Trophoblast cell (in vitro differentiated cells and primary cell): ENCODE results near the gene ZFHX3.

Experiments
- DNase-seq, 2 donors: peaks; one replicate each; pipeline ENCODE4 v3.0.0-alpha.2; 2016
- H2AFZ ChIP-seq: 2 replicates; pipeline ENCODE4 v1.6.1; 2013; ENCODE audit warnings: low read length, moderate library complexity, mild to moderate bottlenecking; ENCODE audit not compliant: insufficient read depth, poor library complexity
- H2AK5ac ChIP-seq: 2 replicates; pipeline ENCODE4 v1.6.1; 2013; ENCODE audit warnings: mild to moderate bottlenecking, low read length
- H2BK120ac ChIP-seq: 2 replicates; pipeline ENCODE4 v1.6.1; 2013; ENCODE audit warnings: low read length, mild to moderate bottlenecking, moderate library complexity; ENCODE audit not compliant: insufficient read depth, poor library complexity
- H2BK12ac ChIP-seq: 2 replicates; pipeline ENCODE4 v1.6.1; 2013; ENCODE audit warnings: mild to moderate bottlenecking, low read length, moderate library complexity
- H2BK5ac ChIP-seq: 2 replicates; pipeline ENCODE4 v1.6.1; 2013; ENCODE audit warnings: low read length, low read depth, moderate library complexity, mild to moderate bottlenecking; ENCODE audit not compliant: poor library complexity
- H3K14ac ChIP-seq: 2 replicates; pipeline ENCODE4 v1.6.1; 2013; ENCODE audit warnings: mild to moderate bottlenecking, low read length
- H3K18ac ChIP-seq: 2 replicates; pipeline ENCODE4 v1.6.1; 2013; ENCODE audit warnings: mild to moderate bottlenecking, low read length
- H3K23ac ChIP-seq: 2 replicates; pipeline ENCODE4 v1.6.1; 2013; ENCODE audit warnings: low read length
- H3K27ac ChIP-seq: 2 replicates; pipeline ENCODE4 v1.5.1; 2013; ENCODE audit warnings: low read depth, mild to moderate bottlenecking, inconsistent platforms, low read length, moderate library complexity
- H3K27me3 ChIP-seq: 2 replicates; pipeline ENCODE4 v1.6.1; 2013; ENCODE audit warnings: inconsistent platforms, mild to moderate bottlenecking, low read length, moderate library complexity; ENCODE audit not compliant: insufficient read depth
- H3K36me3 ChIP-seq, 2 experiments: 1 replicate in 1 of 2; 2 replicates in 1 of 2; pipeline ENCODE4 v1.6.1; 2013; ENCODE audit warnings: low read length in 2 of 2, mild to moderate bottlenecking in 2 of 2, moderate library complexity in 1 of 2; ENCODE audit not compliant: insufficient read depth in 2 of 2, control insufficient read depth in 1 of 2
- H3K4ac ChIP-seq: 2 replicates; pipeline ENCODE4 v1.6.1; 2013; ENCODE audit warnings: low read depth, mild to moderate bottlenecking, low read length, moderate library complexity
- H3K4me1 ChIP-seq, 2 experiments: 1 replicate in 1 of 2; 2 replicates in 1 of 2; pipeline ENCODE4 v1.6.1; 2013; ENCODE audit warnings: low read length in 2 of 2, mild to moderate bottlenecking in 2 of 2, moderate library complexity in 1 of 2; ENCODE audit not compliant: insufficient read depth in 2 of 2, control insufficient read depth in 1 of 2
- H3K4me2 ChIP-seq: 2 replicates; pipeline ENCODE4 v1.6.1; 2013; ENCODE audit warnings: inconsistent platforms, mild to moderate bottlenecking, low read length, moderate library complexity
- H3K4me3 ChIP-seq: 2 replicates; pipeline ENCODE4 v1.5.1; 2013; ENCODE audit warnings: mild to moderate bottlenecking, low read depth, low read length, inconsistent platforms
- H3K79me1 ChIP-seq: one replicate; pipeline ENCODE4 v1.6.1; 2013; ENCODE audit warnings: low read length
- H3K79me2 ChIP-seq: 2 replicates; pipeline ENCODE4 v1.6.1; 2013; ENCODE audit warnings: low read length, mild to moderate bottlenecking; ENCODE audit not compliant: control insufficient read depth, insufficient read depth, poor library complexity
- H3K9ac ChIP-seq: 2 replicates; pipeline ENCODE4 v1.6.1; 2013; ENCODE audit warnings: mild to moderate bottlenecking, low read length
- H3K9me3 ChIP-seq: 2 replicates; pipeline ENCODE4 v1.6.1; 2013; ENCODE audit warnings: low read depth, mild to moderate bottlenecking, control low read depth, inconsistent platforms, low read length; ENCODE audit not compliant: insufficient read depth
- H4K12ac ChIP-seq: 2 replicates; pipeline ENCODE4 v1.6.1; 2013; ENCODE audit warnings: low read depth, mild to moderate bottlenecking, low read length, moderate library complexity
- H4K8ac ChIP-seq: 2 replicates; pipeline ENCODE4 v1.6.1; 2013; ENCODE audit warnings: low read depth, mild to moderate bottlenecking, low read length, moderate library complexity
- H4K91ac ChIP-seq: one replicate; pipeline ENCODE4 v1.6.1; 2013; ENCODE audit warnings: low read depth, mild to moderate bottlenecking, low read length, moderate library complexity
- WGBS: extraction: QIAGEN DNeasy Blood & Tissue Kit; methylation state at CpG from one replicate; pipeline ENCODE4 v1.1.7; 2013; ENCODE audit warnings: missing lambda C conversion rate; ENCODE audit not compliant: insufficient read length, insufficient coverage; ENCODE audit errors: extremely low coverage; 5-methylcytosine and 5-hydroxymethylcytosine counted together

The ZFHX3 gene

DNA sequence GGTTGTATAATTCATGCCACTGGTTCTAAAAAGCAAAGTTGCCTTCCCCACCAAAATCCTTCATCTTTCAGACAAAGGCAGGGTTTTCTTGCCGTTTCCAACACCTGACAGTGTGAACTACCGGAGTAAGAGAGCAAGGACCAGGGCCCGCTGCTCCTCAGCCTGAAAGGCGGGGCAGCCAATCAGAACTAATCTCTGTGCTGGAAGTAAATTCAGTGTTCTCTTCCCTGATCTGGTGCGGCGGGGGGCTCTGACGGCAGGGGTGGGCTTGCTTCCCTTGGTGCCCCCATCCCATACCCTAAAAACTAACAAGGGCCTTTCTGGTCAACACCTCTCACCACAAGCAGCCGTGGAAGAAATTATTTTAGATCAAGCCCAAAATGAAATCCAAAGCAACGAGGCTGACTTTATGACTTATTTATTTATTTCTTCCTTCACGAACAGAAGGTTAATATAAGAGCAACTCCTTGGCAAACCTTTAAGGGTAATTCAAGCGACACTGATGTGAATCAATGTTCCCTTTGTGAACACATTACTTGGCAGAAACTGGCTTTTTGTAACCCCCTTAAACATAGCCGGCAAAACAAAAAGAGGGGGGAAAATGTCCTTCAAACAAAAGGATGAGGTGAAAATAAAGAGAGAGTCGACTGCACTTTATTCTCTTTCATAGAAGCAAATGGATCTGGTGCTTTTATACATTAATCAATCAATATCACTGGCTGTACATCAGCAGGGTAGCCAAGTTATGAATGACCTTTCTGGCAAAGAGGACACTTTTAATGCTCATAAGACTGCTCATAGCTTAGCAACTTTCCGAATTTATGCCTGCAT, 189.9 kb downstream of the ZFHX3 start:
- H4K91ac ChIP-seq: no peak overlapping the region

DNA sequence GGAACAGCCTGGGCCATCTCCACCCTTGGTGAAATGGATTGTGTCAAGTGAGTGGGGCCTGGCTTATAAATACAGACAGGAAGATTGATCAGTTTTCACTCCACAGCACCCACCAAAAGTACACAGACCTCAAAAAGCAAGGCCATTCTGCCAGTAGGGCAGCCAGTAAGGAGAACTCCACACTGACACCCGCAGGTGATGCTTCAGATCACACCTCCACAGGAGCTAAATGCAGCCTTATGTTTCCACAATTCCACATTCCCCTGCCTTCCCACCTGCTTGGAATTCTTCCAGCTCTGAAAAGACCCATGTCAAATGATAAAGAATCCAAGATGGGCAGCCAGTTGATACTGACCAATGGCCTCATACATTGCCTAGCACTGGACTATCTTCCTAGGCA, 191.1 kb downstream of the ZFHX3 start:
- Histone ChIP-seq H4K91ac (no peak overlapping the region), H2BK12ac (no peak overlapping the region), H3K36me3 (no peaks in the 10 kb centered on the region), H3K4me1 (peaks cover 13 to 15% of the 10 kb centered on the region in 2 experiments), H3K79me1 (peaks cover 6% of the 10 kb centered on the region), H3K14ac (no peak overlapping the region), H2BK5ac (no peak overlapping the region), H3K4me2 (no peak overlapping the region), H3K4me3 (no peak overlapping the region), H2AK5ac (no peak overlapping the region), H3K27ac (no peak overlapping the region), H3K9ac (no peak overlapping the region), H2AFZ (no peak overlapping the region), H3K9me3 (no peaks in the 10 kb centered on the region), H3K79me2 (no peaks in the 10 kb centered on the region), H3K23ac (no peak overlapping the region), H3K4ac (no peak overlapping the region), H3K18ac (no peak overlapping the region), H4K8ac (no peak overlapping the region), H2BK120ac (no peak overlapping the region), H4K12ac (no peak overlapping the region), H3K27me3 (no peaks in the 10 kb centered on the region)
- DNase-seq: peak in 1 of 2 donors; percentile 26
- WGBS: no CpG with 5 or more reads among the region's 1 CpG

More for the DNA sequence above, 189.9 kb downstream of the ZFHX3 start:
- no peak overlapping the region for H3K14ac ChIP-seq
- H3K36me3 ChIP-seq: peaks cover 0 to 2% of the 10 kb centered on the region in 2 experiments
- H3K23ac ChIP-seq: no peak overlapping the region
- peak overlapping the region; percentile 0 for H4K8ac ChIP-seq
- peak overlapping the region; percentile 55 for H3K27ac ChIP-seq
- peaks cover 13 to 15% of the 10 kb centered on the region in 2 experiments for H3K4me1 ChIP-seq
- no peak overlapping the region for H4K12ac ChIP-seq
- no peaks in the 10 kb centered on the region for H3K79me2 ChIP-seq
- H3K4me2 ChIP-seq: peak overlapping the region; percentile 24
- WGBS: no CpG with 5 or more reads among the region's 14 CpGs
- H2AK5ac ChIP-seq: no peak overlapping the region
- peak overlapping the region; percentile 5 for H3K18ac ChIP-seq
- no peak for DNase-seq
- H2BK120ac ChIP-seq: no peak overlapping the region
- H3K4ac ChIP-seq: no peak overlapping the region
- peaks cover 6% of the 10 kb centered on the region for H3K79me1 ChIP-seq
- H3K4me3 ChIP-seq: no peak overlapping the region
- H2BK5ac ChIP-seq: no peak overlapping the region
- H3K9me3 ChIP-seq: no peaks in the 10 kb centered on the region
- peak overlapping the region; percentile 43 for H2BK12ac ChIP-seq
- H3K9ac ChIP-seq: no peak overlapping the region
- no peaks in the 10 kb centered on the region for H3K27me3 ChIP-seq
- H2AFZ ChIP-seq: no peak overlapping the region

GRCh38 chr16:72854267-72854959, 193.5 kb downstream of the ZFHX3 start:
- H3K27ac ChIP-seq: no peak overlapping the region
- peaks cover 6% of the 10 kb centered on the region for H3K79me1 ChIP-seq
- no peak overlapping the region for H2BK120ac ChIP-seq
- H2BK5ac ChIP-seq: no peak overlapping the region
- H2BK12ac ChIP-seq: no peak overlapping the region
- no peaks in the 10 kb centered on the region for H3K27me3 ChIP-seq
- H3K4ac ChIP-seq: no peak overlapping the region
- H3K9me3 ChIP-seq: no peaks in the 10 kb centered on the region
- no peak overlapping the region for H3K14ac ChIP-seq
- no peak overlapping the region for H2AK5ac ChIP-seq
- H4K91ac ChIP-seq: no peak overlapping the region
- H3K4me2 ChIP-seq: no peak overlapping the region
- H4K8ac ChIP-seq: no peak overlapping the region
- no peak for DNase-seq
- H3K79me2 ChIP-seq: no peaks in the 10 kb centered on the region
- H3K9ac ChIP-seq: no peak overlapping the region
- H4K12ac ChIP-seq: no peak overlapping the region
- H3K23ac ChIP-seq: no peak overlapping the region
- H2AFZ ChIP-seq: no peak overlapping the region
- no CpG with 5 or more reads among the region's 11 CpGs for WGBS
- no peak overlapping the region for H3K4me3 ChIP-seq
- no peak overlapping the region for H3K18ac ChIP-seq
- no peaks in the 10 kb centered on the region for H3K36me3 ChIP-seq
- H3K4me1 ChIP-seq: peaks cover 8 to 9% of the 10 kb centered on the region in 2 experiments

DNA sequence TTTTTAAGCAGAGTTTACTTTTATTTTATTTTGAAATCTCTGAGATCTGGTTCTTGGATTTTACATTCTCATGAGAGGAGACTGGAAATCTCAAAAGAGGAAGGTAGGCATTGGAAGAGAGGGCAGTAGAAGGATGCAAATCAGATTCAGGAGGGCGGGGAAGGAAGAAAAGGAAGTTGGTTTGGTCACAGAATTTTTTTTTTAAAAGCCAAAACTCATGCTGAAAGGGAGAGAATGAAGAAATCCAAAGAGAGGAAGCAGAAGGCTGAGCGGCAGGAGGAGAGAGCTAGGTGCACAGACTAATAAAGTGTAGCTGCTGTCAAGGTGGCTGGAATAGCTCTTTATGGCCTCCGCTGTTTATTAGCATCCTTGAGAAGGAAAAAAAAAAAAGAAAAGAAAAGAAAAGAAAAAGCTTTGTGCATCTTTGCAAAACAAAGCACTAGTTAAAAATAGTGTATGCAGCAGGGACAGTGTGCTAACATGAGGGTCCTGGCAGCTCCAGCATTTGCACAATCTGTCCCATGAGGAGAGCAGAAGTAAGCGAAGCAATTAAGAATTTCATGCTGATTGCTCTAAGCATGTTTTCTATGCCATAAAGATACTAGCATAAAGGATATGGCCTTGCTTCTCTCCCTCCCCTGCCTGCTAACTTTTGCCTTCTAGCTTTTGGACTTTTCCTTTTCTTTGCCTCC, 194.2 kb downstream of the ZFHX3 start:
- Histone ChIP-seq H3K9me3 (no peaks in the 10 kb centered on the region), H3K79me1 (peaks cover 4% of the 10 kb centered on the region), H4K8ac (no peak overlapping the region), H3K36me3 (no peaks in the 10 kb centered on the region), H3K14ac (no peak overlapping the region), H4K12ac (no peak overlapping the region), H3K27ac (no peak overlapping the region), H3K4me2 (no peak overlapping the region), H3K18ac (no peak overlapping the region), H3K9ac (no peak overlapping the region), H3K4me1 (peaks cover 3% of the 10 kb centered on the region in 2 experiments), H3K23ac (no peak overlapping the region), H3K4ac (no peak overlapping the region), H3K4me3 (no peak overlapping the region), H2BK12ac (no peak overlapping the region), H3K79me2 (no peaks in the 10 kb centered on the region), H2BK5ac (no peak overlapping the region), H4K91ac (no peak overlapping the region), H2AK5ac (no peak overlapping the region), H2AFZ (no peak overlapping the region), H2BK120ac (no peak overlapping the region), H3K27me3 (no peaks in the 10 kb centered on the region)
- no CpG with 5 or more reads among the region's 4 CpGs for whole genome bisulfite sequencing
- DNase-seq: no peak
